Measurements from ENCODE around the gene BRD9.

DNA sequence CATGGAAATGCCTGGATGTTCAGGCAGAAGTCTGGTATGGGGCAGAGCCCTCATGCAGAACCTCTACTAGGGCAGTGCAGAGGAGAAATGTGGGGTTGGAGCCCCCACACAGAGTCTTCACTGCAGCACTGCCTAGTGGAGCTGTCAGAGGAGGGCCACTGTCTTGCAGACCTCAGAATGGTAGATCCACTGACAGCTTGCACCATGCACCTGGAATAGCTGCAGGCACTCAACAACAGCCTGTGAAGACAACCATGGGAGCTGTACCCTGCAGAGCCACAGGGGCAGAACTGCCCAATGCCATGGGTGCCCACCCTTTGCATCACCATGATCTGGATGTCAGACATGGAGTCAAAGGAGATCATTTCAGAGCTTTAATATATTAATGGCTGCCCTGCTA is 37.0 kb upstream of the BRD9 start:
- TF ChIP-seq GATA2 (IDR thresholded peaks at IDR 0.05; ENCODE audit: low read depth, low read length) (no peak), GATA3 (IDR thresholded peaks at IDR 0.05; ENCODE audit: low read depth, low read length) (no peak)

Measured in SH-SY5Y (cell line).